CD4-positive, CD25-positive, alpha-beta regulatory T cell (primary cell): ENCODE data around the gene PKNOX2. TPM values are rescaled to one million over a fixed set of nuclear protein-coding genes. Genes with fewer than 3 reads are reported as not detected.

Source experiments
- polyA plus RNA-seq, 4 donors: library from polyadenylated mRNA; unstranded; fragments of 300-500 nt; fragmentation: Illumina TruSeq; gene quantifications; one replicate each; pipeline ENCODE4 v1.2.3, GENCODE V29; 2021
- total RNA-seq: library from RNA; stranded (reverse); gene quantifications from one replicate; pipeline ENCODE4 v1.2.3, GENCODE V29; 2022

PKNOX2 gene
- total and polyA plus RNA-seq, 5 donors from 2014 or later, result not detected

Other genes starting within 250 kb of the PKNOX2 start
- not detected for gene HEPN1, start 245.5 kb upstream of the PKNOX2 start, total RNA-seq
- not detected for gene HEPN1, start 245.5 kb upstream of the PKNOX2 start, polyA plus RNA-seq
- gene HEPACAM, start 228.7 kb upstream of the PKNOX2 start, total RNA-seq, result not detected
- gene HEPACAM, start 228.7 kb upstream of the PKNOX2 start, polyA plus RNA-seq, result not detected
- 0.64 TPM for gene CCDC15, start 210.5 kb upstream of the PKNOX2 start, total RNA-seq
- gene CCDC15, start 210.5 kb upstream of the PKNOX2 start, polyA plus RNA-seq, result 1 to 10 TPM in 3 of 4 donors, under 1 TPM in 1; 0.81 to 1.8 (median 1.5) TPM
- gene SLC37A2, start 101.4 kb upstream of the PKNOX2 start, total RNA-seq, result not detected
- under 1 TPM in 3 of 4 donors, not detected in 1; 0.17 to 0.41 (median 0.24) TPM for gene SLC37A2, start 101.4 kb upstream of the PKNOX2 start, polyA plus RNA-seq
- 9.7 TPM for gene TMEM218, start 53.1 kb upstream of the PKNOX2 start, total RNA-seq
- gene TMEM218, start 53.1 kb upstream of the PKNOX2 start, polyA plus RNA-seq, result 10 to 100 TPM; 34.4 to 42.8 (median 41.2) TPM